Left renal cortex interstitium (tissue), 4 donors: ENCODE measurements around the gene TTYH1. TPM values are rescaled to one million over a fixed set of nuclear protein-coding genes. Genes with fewer than 3 reads are reported as not detected.
A peak's percentile ranks its signal among the peaks of the same experiment; 100 is the strongest.

ENCODE experiments used
- DNase-seq, 4 donors: peaks; one replicate each; pipeline ENCODE4 v3.0.0-alpha.2; 2013; ENCODE audit warnings: low read depth in 4 of 4, low spot score in 2 of 4, missing footprints in 1 of 4
- polyA plus RNA-seq, 4 donors: library from polyadenylated mRNA; unstranded; fragments of 120-200 nt; gene quantifications; one replicate each; pipeline ENCODE4 v1.2.1, GENCODE V29; 2013; ENCODE audit not compliant: insufficient read length in 4 of 4

Gene TTYH1
- polyA plus RNA-seq, 4 donors, result 5.6 to 14.1 (median 10.6) TPM

GRCh38 chr19:54470991-54471782 lies 55.9 kb downstream of the TTYH1 start:
- DNase-seq, result no peak

- DNase-seq, result peak in 2 of 4 donors; percentile 73 to 75
Observed at GRCh38 chr19:54473071-54473891, 58.0 kb downstream of the TTYH1 start, which contains the start of gene CDC42EP5. TSS of gene CDC42EP5 (minus strand) at chr19:54473296. CDS start at chr19:54465547, 7,749 bp downstream.

GRCh38 chr19:54473892-54474372 lies 58.7 kb downstream of the TTYH1 start:
- DNase-seq, result no peak

- no peak for DNase-seq
Observed at GRCh38 chr19:54475706-54476105, 60.4 kb downstream of the TTYH1 start.

- no peak for DNase-seq
Observed at GRCh38 chr19:54477650-54478049, 62.4 kb downstream of the TTYH1 start.

- peak in 1 of 4 donors; percentile 60 for DNase-seq
Observed at GRCh38 chr19:54478677-54479266, 63.5 kb downstream of the TTYH1 start.

- DNase-seq, result no peak
Observed at GRCh38 chr19:54480051-54480450, 64.8 kb downstream of the TTYH1 start.

- DNase-seq, result peak in 1 of 4 donors; percentile 64
Observed at GRCh38 chr19:54481326-54481930, 66.2 kb downstream of the TTYH1 start.

GRCh38 chr19:54482889-54483288 lies 67.6 kb downstream of the TTYH1 start:
- DNase-seq, result no peak

GRCh38 chr19:54484451-54484850 lies 69.2 kb downstream of the TTYH1 start:
- no peak for DNase-seq

- DNase-seq, result no peak
Observed at GRCh38 chr19:54485851-54486250, 70.6 kb downstream of the TTYH1 start.

Other genes starting within 250 kb of the TTYH1 start
- 10 to 100 TPM; 27.1 to 48.0 (median 36.6) TPM for gene TMC4, start 242.3 kb upstream of the TTYH1 start, polyA plus RNA-seq
- 10 to 100 TPM; 48.8 to 93.3 (median 80.8) TPM for gene MBOAT7, start 225.9 kb upstream of the TTYH1 start, polyA plus RNA-seq
- 10 to 100 TPM; 47.0 to 72.4 (median 58.4) TPM for gene TSEN34, start 224.2 kb upstream of the TTYH1 start, polyA plus RNA-seq
- 1,000 to 10,000 TPM; 1,470 to 2,055 (median 1,604) TPM for gene RPS9, start 214.6 kb upstream of the TTYH1 start, polyA plus RNA-seq
- gene LILRB3, start 192.5 kb upstream of the TTYH1 start, polyA plus RNA-seq, result 1 to 10 TPM in 3 of 4 donors, under 1 TPM in 1; 0.47 to 2.2 (median 1.3) TPM
- gene LILRA6, start 172.7 kb upstream of the TTYH1 start, polyA plus RNA-seq, result under 1 TPM; 0.38 to 0.92 (median 0.65) TPM
- gene LILRB5, start 158.2 kb upstream of the TTYH1 start, polyA plus RNA-seq, result 1 to 10 TPM; 2.1 to 2.8 (median 2.3) TPM
- 1 to 10 TPM in 3 of 4 donors, under 1 TPM in 1; 0.88 to 1.8 (median 1.5) TPM for gene LILRB2, start 134.4 kb upstream of the TTYH1 start, polyA plus RNA-seq
- gene LILRA5, start 102.3 kb upstream of the TTYH1 start, polyA plus RNA-seq, result 1 to 10 TPM in 1 of 4 donors, under 1 TPM in 3; 0.24 to 1.2 (median 0.49) TPM
- gene LILRA4, start 76.3 kb upstream of the TTYH1 start, polyA plus RNA-seq, result under 1 TPM in 2 of 4 donors, not detected in 2; 0.16 to 0.17 TPM
- gene LAIR1, start 50.5 kb upstream of the TTYH1 start, polyA plus RNA-seq, result 1 to 10 TPM; 3.4 to 5.6 (median 4.0) TPM
- 100 to 1,000 TPM in 2 of 4 donors, 10 to 100 TPM in 2; 74.5 to 284 (median 154) TPM for gene LENG8, start 33.7 kb downstream of the TTYH1 start, polyA plus RNA-seq
- 1 to 10 TPM; 1.8 to 3.4 (median 2.5) TPM for gene LENG9, start 48.3 kb downstream of the TTYH1 start, polyA plus RNA-seq
- gene CDC42EP5, start 57.8 kb downstream of the TTYH1 start, polyA plus RNA-seq, result 10 to 100 TPM; 26.9 to 79.1 (median 37.6) TPM
- gene LAIR2, start 87.4 kb downstream of the TTYH1 start, polyA plus RNA-seq, result not detected
- gene LILRA2, start 158.3 kb downstream of the TTYH1 start, polyA plus RNA-seq, result 1 to 10 TPM in 1 of 4 donors, under 1 TPM in 3; 0.94 to 1.1 (median 0.98) TPM
- gene LILRA1, start 178.2 kb downstream of the TTYH1 start, polyA plus RNA-seq, result under 1 TPM; 0.32 to 0.77 (median 0.53) TPM
- 1 to 10 TPM in 3 of 4 donors, under 1 TPM in 1; 0.82 to 1.7 (median 1.3) TPM for gene LILRB1, start 215.0 kb downstream of the TTYH1 start, polyA plus RNA-seq
- 1 to 10 TPM in 2 of 4 donors, under 1 TPM in 2; 0.54 to 1.3 (median 0.97) TPM for gene LILRB4, start 247.5 kb downstream of the TTYH1 start, polyA plus RNA-seq